T-helper 1 cell treated with Interleukin-12 subunit alpha and Interleukin-12 subunit beta and Interleukin-4 antibody, amounts not matched to agents 30 ng/mL and 1 ng/mL, for 36 hours (primary cell): ENCODE results near the gene PXDC1. TPM values are rescaled to one million over a fixed set of nuclear protein-coding genes. Genes with fewer than 3 reads are reported as not detected.

Experiments
- intact Hi-C: fragments of 100-400 bp; cut with micrococcal nuclease; formaldehyde crosslinking; loops from one replicate; pipeline ENCODE4 v1.15.1; 2024
- total RNA-seq: library from RNA; stranded (reverse); gene quantifications from 2 replicates; pipeline ENCODE4 v1.2.3, GENCODE V29; 2022

The PXDC1 gene
- total RNA-seq, 1 donor from 2014 or later, result 0.25 TPM

- intact Hi-C loops, result loop anchor here (2.0 to 10.0 kb wide), 3 partner anchors 386 to 1026 kb away; partner anchors contain the start of genes CDYL and ECI2
Observed at GRCh38 chr6:3749067-3749841, 2.3 kb downstream of the PXDC1 start.

- intact Hi-C loops, result loop anchor here (1.0 to 10.0 kb wide), 5 partner anchors 139 to 1026 kb away; partner anchors contain the start of genes CDYL and ECI2
Observed at GRCh38 chr6:3748208-3749066, 3.1 kb downstream of the PXDC1 start.

- intact Hi-C loops, result loop anchor here (10.0 kb wide), 2 partner anchors 922 to 1028 kb away; partner anchors contain the start of gene CDYL
Observed at GRCh38 chr6:3747100-3747737, 4.3 kb downstream of the PXDC1 start.

- intact Hi-C loops, result loop anchor here (10.0 kb wide), 2 partner anchors 922 to 1028 kb away; partner anchors contain the start of gene CDYL
Observed at GRCh38 chr6:3746696-3747095, 4.8 kb downstream of the PXDC1 start.

- intact Hi-C loops, result loop anchor here (10.0 kb wide), 2 partner anchors 921 to 1029 kb away; partner anchors contain the start of gene CDYL
Observed at GRCh38 chr6:3746119-3746691, 5.3 kb downstream of the PXDC1 start.

GRCh38 chr6:3745566-3746118, 5.9 kb downstream of the PXDC1 start:
- intact Hi-C loops, result loop anchor here (10.0 kb wide), 2 partner anchors 921 to 1029 kb away; partner anchors contain the start of gene CDYL

GRCh38 chr6:3744901-3745470, 6.5 kb downstream of the PXDC1 start:
- intact Hi-C loops, result loop anchor here (10.0 kb wide), 2 partner anchors 920 to 1030 kb away; partner anchors contain the start of gene CDYL

- intact Hi-C loops, result loop anchor here (10.0 kb wide), 2 partner anchors 920 to 1030 kb away; partner anchors contain the start of gene CDYL
Observed at GRCh38 chr6:3744211-3744900, 7.2 kb downstream of the PXDC1 start.

GRCh38 chr6:3743541-3743940, 8.0 kb downstream of the PXDC1 start:
- intact Hi-C loops, result loop anchor here (10.0 kb wide), 2 partner anchors 919 to 1031 kb away; partner anchors contain the start of gene CDYL

GRCh38 chr6:3742426-3743344, 8.8 kb downstream of the PXDC1 start:
- intact Hi-C loops, result loop anchor here (1.0 to 10.0 kb wide), 13 partner anchors 9 to 1288 kb away; partner anchors contain the start of genes CDYL, FAM50B and PXDC1

- intact Hi-C loops, result loop anchor here (1.0 to 10.0 kb wide), 13 partner anchors 9 to 1288 kb away; partner anchors contain the start of genes CDYL, FAM50B and PXDC1
Observed at GRCh38 chr6:3742076-3742425, 9.5 kb downstream of the PXDC1 start.

GRCh38 chr6:3741477-3741871, 10.0 kb downstream of the PXDC1 start:
- intact Hi-C loops, result loop anchor here (10.0 kb wide), 2 partner anchors 917 to 1033 kb away; partner anchors contain the start of gene CDYL

- intact Hi-C loops, result loop anchor here (10.0 kb wide), 2 partner anchors 916 to 1034 kb away; partner anchors contain the start of gene CDYL
Observed at GRCh38 chr6:3740551-3741476, 10.7 kb downstream of the PXDC1 start.

GRCh38 chr6:3739311-3739897, 12.1 kb downstream of the PXDC1 start:
- intact Hi-C loops, result no loop called here

GRCh38 chr6:3738381-3739131, 13.0 kb downstream of the PXDC1 start:
- intact Hi-C loops, result no loop called here

- intact Hi-C loops, result no loop called here
Observed at GRCh38 chr6:3737831-3738210, 13.7 kb downstream of the PXDC1 start.
